Measurements from ENCODE around the gene FFAR3. TPM values are rescaled to one million over a fixed set of nuclear protein-coding genes. Genes with fewer than 3 reads are reported as not detected.

FFAR3 gene
- total and polyA plus RNA-seq, 9 donors, result 0.12 to 0.43 (median 0.18) TPM; not detected in 4

DNA sequence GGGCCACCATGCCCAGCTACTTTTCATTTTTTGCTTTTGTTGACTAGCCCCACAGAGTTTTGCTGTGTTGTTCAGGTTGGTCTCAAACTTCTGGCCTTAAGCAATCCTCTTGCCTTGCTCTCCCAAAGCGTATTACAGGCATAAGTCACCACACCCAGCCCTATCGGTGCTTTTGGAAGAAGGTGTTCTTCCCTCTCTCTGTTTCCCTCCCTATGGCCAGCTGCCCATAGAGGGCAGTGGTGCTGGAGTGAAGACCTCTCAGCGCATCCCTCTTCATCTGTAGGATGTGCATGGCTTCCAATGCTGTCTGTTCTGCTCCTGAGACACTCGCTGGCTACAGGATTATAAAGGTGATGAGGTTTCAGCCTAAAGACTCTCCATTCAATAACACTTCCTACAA lies 30.6 kb upstream of the FFAR3 start:
- Histone ChIP-seq H3K9me3 (no peaks in the 10 kb centered on the region), H3K4me3 (no peak overlapping the region), H3K27ac (no peak overlapping the region), H3K27me3 (no peaks in the 10 kb centered on the region), H3K4me1 (ENCODE audit: insufficient read depth) (no peaks in the 10 kb centered on the region), H3K36me3 (no peaks in the 10 kb centered on the region)
- DNase-seq, result no peak
- WGBS, 3 donors, result 83 to 87% (median 84%) methylated on average over 4 of the region's 4 CpGs
- intact Hi-C loops (cut with DNase I), result no loop called here
- TF ChIP-seq EP300 (IDR thresholded peaks at IDR 0.05) (no peak), POLR2A (IDR thresholded peaks at IDR 0.05) (no peak)
- TF ChIP-seq, protein P1, sequence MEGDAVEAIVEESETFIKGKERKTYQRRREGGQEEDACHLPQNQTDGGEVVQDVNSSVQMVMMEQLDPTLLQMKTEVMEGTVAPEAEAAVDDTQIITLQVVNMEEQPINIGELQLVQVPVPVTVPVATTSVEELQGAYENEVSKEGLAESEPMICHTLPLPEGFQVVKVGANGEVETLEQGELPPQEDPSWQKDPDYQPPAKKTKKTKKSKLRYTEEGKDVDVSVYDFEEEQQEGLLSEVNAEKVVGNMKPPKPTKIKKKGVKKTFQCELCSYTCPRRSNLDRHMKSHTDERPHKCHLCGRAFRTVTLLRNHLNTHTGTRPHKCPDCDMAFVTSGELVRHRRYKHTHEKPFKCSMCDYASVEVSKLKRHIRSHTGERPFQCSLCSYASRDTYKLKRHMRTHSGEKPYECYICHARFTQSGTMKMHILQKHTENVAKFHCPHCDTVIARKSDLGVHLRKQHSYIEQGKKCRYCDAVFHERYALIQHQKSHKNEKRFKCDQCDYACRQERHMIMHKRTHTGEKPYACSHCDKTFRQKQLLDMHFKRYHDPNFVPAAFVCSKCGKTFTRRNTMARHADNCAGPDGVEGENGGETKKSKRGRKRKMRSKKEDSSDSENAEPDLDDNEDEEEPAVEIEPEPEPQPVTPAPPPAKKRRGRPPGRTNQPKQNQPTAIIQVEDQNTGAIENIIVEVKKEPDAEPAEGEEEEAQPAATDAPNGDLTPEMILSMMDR (IDR thresholded peaks at IDR 0.05), result no peak

DNA sequence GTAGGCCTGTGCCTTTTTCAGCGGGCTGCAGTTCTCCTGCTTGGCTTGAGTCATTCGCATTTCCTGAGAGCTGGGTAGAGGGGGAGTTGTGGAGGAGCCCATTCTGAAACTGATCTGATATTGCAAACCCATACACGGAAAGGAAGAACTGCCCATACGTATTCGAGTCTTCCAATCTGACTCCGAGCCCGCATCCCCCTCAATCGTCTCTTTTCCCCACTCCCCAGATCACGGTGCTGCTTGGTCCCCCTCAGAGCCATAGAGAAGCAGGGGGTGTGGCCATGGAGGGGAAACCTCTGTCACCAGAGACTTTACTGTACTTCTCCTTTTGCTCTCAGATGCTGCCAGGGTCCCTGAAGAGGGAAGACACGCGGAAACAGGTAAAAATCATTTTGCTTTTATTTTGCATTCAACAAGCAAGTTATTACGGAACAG lies 29.4 kb upstream of the FFAR3 start, which contains the start of gene CD22:
CD22 (plus strand) TSS at position 337 of the 435 bp plus-strand sequence. CDS start 2,854 bp downstream, outside the sequence.
- WGBS, 3 donors, result 84 to 89% (median 86%) methylated on average over 12 of the region's 12 CpGs

DNA sequence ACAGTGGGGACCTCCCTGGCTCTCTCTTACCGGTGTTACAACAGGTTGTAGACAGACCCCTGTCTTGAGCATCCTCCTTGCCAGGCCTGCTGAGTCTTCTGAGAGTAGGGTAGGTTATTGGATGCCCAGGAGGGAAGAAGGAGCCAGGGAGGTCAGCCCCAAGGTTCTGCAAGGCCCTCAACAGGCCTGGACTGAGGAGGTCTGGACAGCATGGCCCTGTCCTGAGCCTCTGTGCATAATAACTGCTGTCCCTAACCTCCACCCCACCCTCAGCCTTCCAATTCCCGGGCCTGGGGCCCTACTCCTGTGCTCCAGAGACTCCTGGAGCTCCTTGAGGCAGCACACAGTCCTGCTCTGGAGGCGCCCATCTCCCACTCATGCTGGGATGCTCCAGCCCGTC lies 28.9 kb upstream of the FFAR3 start:
- no peak for TF ChIP-seq POLR2A (IDR thresholded peaks at IDR 0.05)
- TF ChIP-seq, protein P1 (IDR thresholded peaks at IDR 0.05), result no peak
- TF ChIP-seq EP300 (IDR thresholded peaks at IDR 0.05), result no peak
- no peak overlapping the region for H3K4me3 ChIP-seq
- DNase-seq, result no peak
- WGBS, 3 donors, result 82 to 91% (median 89%) methylated on average over 3 to 4 of the region's 4 CpGs
- intact Hi-C loops (cut with DNase I), result no loop called here
- H3K36me3 ChIP-seq, result no peaks in the 10 kb centered on the region
- no peak overlapping the region for H3K27ac ChIP-seq
- no peaks in the 10 kb centered on the region for H3K27me3 ChIP-seq
- no peaks in the 10 kb centered on the region for H3K9me3 ChIP-seq
- no peaks in the 10 kb centered on the region for H3K4me1 ChIP-seq (ENCODE audit: insufficient read depth)

More for the DNA sequence above, 29.4 kb upstream of the FFAR3 start, which contains the start of gene CD22:
- H3K9me3 ChIP-seq, result no peaks in the 10 kb centered on the region
- intact Hi-C loops (cut with DNase I), result no loop called here
- H3K4me3 ChIP-seq, result no peak within 1 kb of the TSS
- H3K27me3 ChIP-seq, result no peaks in the 10 kb centered on the region
- TF ChIP-seq, protein P1 (IDR thresholded peaks at IDR 0.05), result no peak
- TF ChIP-seq POLR2A (IDR thresholded peaks at IDR 0.05) (no peak), EP300 (IDR thresholded peaks at IDR 0.05) (no peak)
- H3K36me3 ChIP-seq, result no peaks in the 10 kb centered on the region
- no peak within 1 kb of the TSS for H3K27ac ChIP-seq
- H3K4me1 ChIP-seq (ENCODE audit: insufficient read depth), result no peaks in the 10 kb centered on the region
- no peak for DNase-seq

DNA sequence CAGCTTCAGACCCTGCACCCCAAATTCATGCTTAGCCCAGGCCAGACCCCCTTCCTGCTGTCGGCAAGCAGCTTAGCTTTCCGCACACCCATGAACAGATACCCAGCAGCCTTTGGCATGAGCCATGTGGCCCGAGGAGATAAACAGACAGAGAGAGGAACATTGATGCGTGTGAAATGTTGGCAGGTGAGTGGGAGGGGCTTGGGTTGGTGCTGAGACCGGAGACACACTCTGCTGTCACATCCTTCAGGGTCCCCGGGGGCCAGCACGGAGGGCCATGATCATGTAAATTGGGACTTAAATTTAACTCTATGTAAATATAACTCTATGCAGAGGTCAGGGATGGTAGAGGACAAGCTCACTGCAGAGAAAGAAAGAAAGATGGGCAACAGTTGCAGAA lies 27.8 kb upstream of the FFAR3 start:
- intact Hi-C loops (cut with DNase I), result no loop called here
- H3K27me3 ChIP-seq, result no peaks in the 10 kb centered on the region
- H3K9me3 ChIP-seq, result no peaks in the 10 kb centered on the region
- H3K27ac ChIP-seq, result no peak overlapping the region
- TF ChIP-seq EP300 (IDR thresholded peaks at IDR 0.05), result no peak
- TF ChIP-seq, protein P1 (IDR thresholded peaks at IDR 0.05), result no peak
- TF ChIP-seq POLR2A (IDR thresholded peaks at IDR 0.05), result no peak
- no peak overlapping the region for H3K4me3 ChIP-seq
- no peaks in the 10 kb centered on the region for H3K4me1 ChIP-seq (ENCODE audit: insufficient read depth)
- no peak for DNase-seq
- H3K36me3 ChIP-seq, result no peaks in the 10 kb centered on the region
- 76 to 84% (median 79%) methylated on average over 7 of the region's 7 CpGs for WGBS, 3 donors
